T-helper 2 cell treated with Interferon-gamma antibody and Interleukin-4, amounts not matched to agents 5 μg/mL and 100 μg/mL, for 36 hours (primary cell): ENCODE results near the gene KRTAP29-1.
"Not testable (repeated sequence)": the region's sequence is repeated elsewhere in the genome, so short reads cannot be mapped to it uniquely, and the experiment has no call there.

Experiments
- DNase-seq: peaks from one replicate; pipeline ENCODE4 v3.0.0; 2021; ENCODE audit warnings: low spot score
- H3K27ac Mint-ChIP-seq: one replicate; pipeline ENCODE4 v1.8.0; 2021; ENCODE audit warnings: mild to moderate bottlenecking, mixed read lengths
- H3K27me3 Mint-ChIP-seq: one replicate; pipeline ENCODE4 v1.8.0; 2021; ENCODE audit warnings: low read depth, mixed read lengths
- H3K36me3 Mint-ChIP-seq: one replicate; pipeline ENCODE4 v1.8.0; 2021; ENCODE audit warnings: low read depth, mixed read lengths
- H3K4me1 Mint-ChIP-seq: one replicate; pipeline ENCODE4 v1.8.0; 2021; ENCODE audit warnings: low read depth, mixed read lengths
- H3K4me3 Mint-ChIP-seq: one replicate; pipeline ENCODE4 v1.8.0; 2022; ENCODE audit warnings: mild to moderate bottlenecking, moderate library complexity, mixed read lengths
- H3K9me3 Mint-ChIP-seq: one replicate; pipeline ENCODE4 v1.8.0; 2021; ENCODE audit warnings: mixed read lengths

Gene KRTAP29-1

GRCh38 chr17:41298458-41299135 is 4.1 kb downstream of the KRTAP29-1 start:
- Mint-ChIP-seq H3K27me3 (no peaks in the 10 kb centered on the region), H3K9me3 (peaks cover 8% of the 10 kb centered on the region), H3K4me3 (no peak overlapping the region), H3K4me1 (no peaks in the 10 kb centered on the region), H3K36me3 (no peaks in the 10 kb centered on the region), H3K27ac (no peak overlapping the region)
- no peak for DNase-seq

- no peak for DNase-seq
- H3K36me3 Mint-ChIP-seq, result no peaks in the 10 kb centered on the region
- no peaks in the 10 kb centered on the region for H3K4me1 Mint-ChIP-seq
- peaks cover 8% of the 10 kb centered on the region for H3K9me3 Mint-ChIP-seq
- no peak overlapping the region for H3K27ac Mint-ChIP-seq
- no peak overlapping the region for H3K4me3 Mint-ChIP-seq
- H3K27me3 Mint-ChIP-seq, result no peaks in the 10 kb centered on the region
Measured at GRCh38 chr17:41296846-41297245, 5.8 kb downstream of the KRTAP29-1 start.

- Mint-ChIP-seq H3K27ac (no peak overlapping the region), H3K36me3 (no peaks in the 10 kb centered on the region), H3K4me1 (no peaks in the 10 kb centered on the region), H3K27me3 (no peaks in the 10 kb centered on the region), H3K4me3 (no peak overlapping the region), H3K9me3 (no peaks in the 10 kb centered on the region)
- no peak for DNase-seq
Measured at GRCh38 chr17:41294016-41294415, 8.6 kb downstream of the KRTAP29-1 start.

- Mint-ChIP-seq H3K27ac (no peak overlapping the region), H3K27me3 (peaks cover 3% of the 10 kb centered on the region), H3K4me1 (no peaks in the 10 kb centered on the region), H3K9me3 (no peaks in the 10 kb centered on the region), H3K36me3 (no peaks in the 10 kb centered on the region), H3K4me3 (no peak overlapping the region)
- no peak for DNase-seq
Measured at GRCh38 chr17:41287050-41287449, 15.6 kb downstream of the KRTAP29-1 start.

GRCh38 chr17:41284546-41284945 is 18.1 kb downstream of the KRTAP29-1 start:
- Mint-ChIP-seq H3K4me1 (no peaks in the 10 kb centered on the region), H3K36me3 (no peaks in the 10 kb centered on the region), H3K9me3 (no peaks in the 10 kb centered on the region), H3K27me3 (peaks cover 3% of the 10 kb centered on the region), H3K27ac (no peak overlapping the region), H3K4me3 (no peak overlapping the region)
- DNase-seq, result no peak

GRCh38 chr17:41284043-41284442 is 18.6 kb downstream of the KRTAP29-1 start:
- Mint-ChIP-seq H3K9me3 (no peaks in the 10 kb centered on the region), H3K4me3 (no peak overlapping the region), H3K27me3 (peaks cover 3% of the 10 kb centered on the region), H3K27ac (no peak overlapping the region), H3K4me1 (no peaks in the 10 kb centered on the region), H3K36me3 (no peaks in the 10 kb centered on the region)
- no peak for DNase-seq

GRCh38 chr17:41278176-41278955 is 24.3 kb downstream of the KRTAP29-1 start:
- Mint-ChIP-seq H3K4me1 (no peaks in the 10 kb centered on the region), H3K4me3 (no peak overlapping the region), H3K36me3 (no peaks in the 10 kb centered on the region), H3K9me3 (no peaks in the 10 kb centered on the region), H3K27me3 (peaks cover 8% of the 10 kb centered on the region), H3K27ac (no peak overlapping the region)
- no peak for DNase-seq

GRCh38 chr17:41275648-41276190 is 26.9 kb downstream of the KRTAP29-1 start, which contains the start of gene KRTAP9-7:
Gene KRTAP9-7 (plus strand): TSS chr17:41275698. CDS start chr17:41275698, 0 bp downstream.
- not testable (repeated sequence) for H3K36me3 Mint-ChIP-seq, H3K4me3 Mint-ChIP-seq, H3K27ac Mint-ChIP-seq

GRCh38 chr17:41271858-41272257 is 30.8 kb downstream of the KRTAP29-1 start:
- Mint-ChIP-seq H3K36me3 (no peaks in the 10 kb centered on the region), H3K4me1 (no peaks in the 10 kb centered on the region), H3K27me3 (peaks cover 5% of the 10 kb centered on the region), H3K4me3 (no peak overlapping the region), H3K9me3 (no peaks in the 10 kb centered on the region), H3K27ac (no peak overlapping the region)
- no peak for DNase-seq

More at GRCh38 chr17:41275648-41276190, 26.9 kb downstream of the KRTAP29-1 start, which contains the start of gene KRTAP9-7:
- DNase-seq, H3K9me3 Mint-ChIP-seq, H3K27me3 Mint-ChIP-seq, H3K4me1 Mint-ChIP-seq: not testable (repeated sequence)

- not testable (repeated sequence) for H3K4me1 Mint-ChIP-seq, H3K27me3 Mint-ChIP-seq, H3K9me3 Mint-ChIP-seq, DNase-seq, H3K27ac Mint-ChIP-seq, H3K4me3 Mint-ChIP-seq, H3K36me3 Mint-ChIP-seq
Measured at GRCh38 chr17:41271323-41271722, 31.3 kb downstream of the KRTAP29-1 start.

- no peak overlapping the region for H3K4me3 Mint-ChIP-seq
- no peak for DNase-seq
Measured at GRCh38 chr17:41267711-41268110, 34.9 kb downstream of the KRTAP29-1 start.

GRCh38 chr17:41265078-41265477 is 37.6 kb downstream of the KRTAP29-1 start, which contains the start of gene KRTAP9-6:
Gene KRTAP9-6 (plus strand): TSS chr17:41265378. CDS start chr17:41265378, 0 bp downstream.
- Mint-ChIP-seq H3K27me3 (peaks cover 23% of the 10 kb centered on the region), H3K27ac (no peak within 1 kb of the TSS), H3K9me3 (no peaks in the 10 kb centered on the region), H3K36me3 (no peaks in the 10 kb centered on the region), H3K4me1 (no peaks in the 10 kb centered on the region), H3K4me3 (no peak within 1 kb of the TSS)
- DNase-seq, result no peak

More at GRCh38 chr17:41267711-41268110, 34.9 kb downstream of the KRTAP29-1 start:
- peaks cover 5% of the 10 kb centered on the region for H3K27me3 Mint-ChIP-seq
- no peak overlapping the region for H3K27ac Mint-ChIP-seq
- no peaks in the 10 kb centered on the region for H3K4me1 Mint-ChIP-seq
- no peaks in the 10 kb centered on the region for H3K36me3 Mint-ChIP-seq
- H3K9me3 Mint-ChIP-seq, result no peaks in the 10 kb centered on the region

- Mint-ChIP-seq H3K9me3 (no peaks in the 10 kb centered on the region), H3K4me3 (no peak overlapping the region), H3K4me1 (no peaks in the 10 kb centered on the region), H3K27ac (no peak overlapping the region), H3K36me3 (no peaks in the 10 kb centered on the region), H3K27me3 (peaks cover 26% of the 10 kb centered on the region)
- no peak for DNase-seq
Measured at GRCh38 chr17:41264599-41264998, 38.1 kb downstream of the KRTAP29-1 start.

- H3K36me3 Mint-ChIP-seq, result no peaks in the 10 kb centered on the region
- H3K27me3 Mint-ChIP-seq, result peaks cover 31% of the 10 kb centered on the region
- H3K9me3 Mint-ChIP-seq, result no peaks in the 10 kb centered on the region
- DNase-seq, result no peak
- no peak overlapping the region for H3K4me3 Mint-ChIP-seq
- no peaks in the 10 kb centered on the region for H3K4me1 Mint-ChIP-seq
- no peak overlapping the region for H3K27ac Mint-ChIP-seq
Measured at GRCh38 chr17:41263212-41263611, 39.4 kb downstream of the KRTAP29-1 start.
